IMR-90 (cell line): ENCODE data around the gene CHRM4. TPM values are rescaled to one million over a fixed set of nuclear protein-coding genes. Genes with fewer than 3 reads are reported as not detected.

Source experiments
- ATAC-seq: fragments of 200-7000 bp; cut with Tn5 transposase; 2 replicates; pipeline ENCODE4 v1.9.1; 2020; ENCODE audit warnings: low read depth, mild to moderate bottlenecking, moderate library complexity
- BruUV-seq: library from RNA; stranded (reverse); fragments of 400-500 nt; replicated peaks from 2 replicates; lab custom pipeline; 2021; lab: Mats Ljungman, UMichigan
- CTCF ChIA-PET: fragments of 300-600 bp; formaldehyde crosslinking; extraction: SDS; loops from one replicate; lab custom pipeline; 2021; ENCODE audit warnings: antibody characterized with exemption; lab: Yijun Ruan, JAX
- POLR2A ChIA-PET: fragments of 300-600 bp; sonication (Branson Sonifier 250); formaldehyde crosslinking; loops from one replicate; lab custom pipeline; 2022; ENCODE audit warnings: antibody characterized with exemption; ENCODE audit not compliant: unreplicated experiment; lab: Charles Lee
- DNase-seq: peaks from one replicate; pipeline ENCODE4 v3.0.0; 2013
- H2AFZ ChIP-seq: replicated peaks from 2 replicates; pipeline ENCODE3; 2013; ENCODE audit warnings: low read length, mild to moderate bottlenecking; ENCODE audit not compliant: poor library complexity
- H2AK5ac ChIP-seq: 2 replicates; pipeline ENCODE4 v1.6.1; 2013; ENCODE audit warnings: low read depth, low read length, inconsistent platforms
- H2AK9ac ChIP-seq: replicated peaks from 2 replicates; pipeline ENCODE3; 2013; ENCODE audit warnings: mild to moderate bottlenecking, low read depth, low read length, moderate library complexity; ENCODE audit not compliant: poor library complexity
- H2BK120ac ChIP-seq: 2 replicates; pipeline ENCODE4 v1.6.1; 2013; ENCODE audit warnings: low read depth, low read length, inconsistent platforms
- H2BK15ac ChIP-seq: 3 replicates; pipeline ENCODE4 v1.6.1; 2013; ENCODE audit warnings: low read depth, low read length, inconsistent platforms
- H2BK20ac ChIP-seq: 2 replicates; pipeline ENCODE4 v1.6.1; 2013; ENCODE audit warnings: low read depth, mild to moderate bottlenecking, inconsistent platforms, low read length, moderate library complexity
- H2BK5ac ChIP-seq: 2 replicates; pipeline ENCODE4 v1.6.1; 2013; ENCODE audit warnings: mild to moderate bottlenecking, low read depth, low read length, inconsistent platforms; ENCODE audit not compliant: poor library complexity, severe bottlenecking
- H3K14ac ChIP-seq: replicated peaks from 2 replicates; pipeline ENCODE4 v1.6.1; 2013; ENCODE audit warnings: low read depth, low read length, inconsistent platforms
- H3K18ac ChIP-seq: 2 replicates; pipeline ENCODE4 v1.6.1; 2013; ENCODE audit warnings: low read depth, low read length, control low read depth
- H3K23ac ChIP-seq: 2 replicates; pipeline ENCODE4 v1.6.1; 2013; ENCODE audit warnings: low read depth, low read length, inconsistent platforms
- H3K27ac ChIP-seq: 2 replicates; pipeline ENCODE4 v1.5.1; 2013; ENCODE audit warnings: mild to moderate bottlenecking, control low read depth, low read length; ENCODE audit not compliant: insufficient read depth
- H3K27me3 ChIP-seq: 2 replicates; pipeline ENCODE4 v1.6.1; 2013; ENCODE audit warnings: low read length; ENCODE audit not compliant: control insufficient read depth, insufficient read depth
- H3K36me3 ChIP-seq: 2 replicates; pipeline ENCODE4 v1.6.1; 2013; ENCODE audit warnings: low read length, mixed read lengths; ENCODE audit not compliant: control insufficient read depth, insufficient read depth
- H3K4ac ChIP-seq: 2 replicates; pipeline ENCODE4 v1.6.1; 2013; ENCODE audit warnings: low read depth, low read length, inconsistent platforms
- H3K4me1 ChIP-seq: 2 replicates; pipeline ENCODE4 v1.6.1; 2013; ENCODE audit warnings: low read length, mixed read lengths; ENCODE audit not compliant: control insufficient read depth, insufficient read depth
- H3K4me2 ChIP-seq: 2 replicates; pipeline ENCODE4 v1.6.1; 2013; ENCODE audit warnings: low read depth, mild to moderate bottlenecking, control low read depth, low read length, moderate library complexity
- H3K4me3 ChIP-seq: 2 replicates; pipeline ENCODE4 v1.5.1; 2013; ENCODE audit warnings: low read depth, mild to moderate bottlenecking, control low read depth, low read length, moderate library complexity; ENCODE audit not compliant: insufficient read depth
- H3K56ac ChIP-seq: 2 replicates; pipeline ENCODE4 v1.6.1; 2013; ENCODE audit warnings: low read length, inconsistent platforms; ENCODE audit not compliant: insufficient read depth; ENCODE audit errors: extremely low read depth
- H3K79me1 ChIP-seq, 2 experiments: 2 replicates each; pipeline ENCODE4 v1.6.1; 2013; ENCODE audit warnings: low read length in 2 of 2, inconsistent platforms in 1 of 2, low read depth in 1 of 2
- H3K9ac ChIP-seq: 2 replicates; pipeline ENCODE4 v1.6.1; 2013; ENCODE audit warnings: low read depth, low read length, control low read depth
- H3K9me1 ChIP-seq: 2 replicates; pipeline ENCODE4 v1.6.1; 2013; ENCODE audit warnings: low read length, inconsistent platforms; ENCODE audit not compliant: insufficient read depth
- H3K9me3 ChIP-seq: 2 replicates; pipeline ENCODE4 v1.6.1; 2013; ENCODE audit warnings: low read length; ENCODE audit not compliant: control insufficient read depth, insufficient read depth
- H4K20me1 ChIP-seq: 2 replicates; pipeline ENCODE4 v1.6.1; 2013; ENCODE audit warnings: low read length, inconsistent platforms; ENCODE audit not compliant: insufficient read depth
- H4K5ac ChIP-seq: 2 replicates; pipeline ENCODE4 v1.6.1; 2013; ENCODE audit warnings: mild to moderate bottlenecking, low read depth, low read length, control low read depth
- H4K8ac ChIP-seq, 2 experiments: 2 replicates each; pipeline ENCODE4 v1.6.1; 2013; ENCODE audit warnings: low read depth in 2 of 2, low read length in 2 of 2, control low read depth in 1 of 2, inconsistent platforms in 1 of 2
- H4K91ac ChIP-seq: 2 replicates; pipeline ENCODE4 v1.6.1; 2013; ENCODE audit warnings: low read depth, low read length, inconsistent platforms; ENCODE audit not compliant: insufficient read depth
- BHLHE40 ChIP-seq: fragments of 150-350 bp; IDR thresholded peaks from 2 replicates; pipeline ENCODE4 v1.6.1; 2016; ENCODE audit warnings: mild to moderate bottlenecking, low read depth, low read length
- CHD1 ChIP-seq: IDR thresholded peaks from 2 replicates; pipeline ENCODE4 v1.6.1; 2012; ENCODE audit warnings: low read depth, low read length, improper control_type of control experiment
- CTCF ChIP-seq: conservative IDR thresholded peaks from 2 replicates; pipeline ENCODE4 v1.5.1; 2012; ENCODE audit warnings: mild to moderate bottlenecking, low read depth, low read length, improper control_type of control experiment
- ELK1 ChIP-seq: fragments of 150-350 bp; IDR thresholded peaks from 2 replicates; pipeline ENCODE4 v1.6.1; 2016; ENCODE audit warnings: low read depth, mild to moderate bottlenecking, low read length, moderate library complexity, borderline replicate concordance
- FOS ChIP-seq: fragments of 150-350 bp; IDR thresholded peaks from 2 replicates; pipeline ENCODE4 v1.6.1; 2016; ENCODE audit warnings: low read depth, low read length
- MXI1 ChIP-seq: IDR thresholded peaks from 2 replicates; pipeline ENCODE4 v1.6.1; 2012; ENCODE audit warnings: low read depth, mild to moderate bottlenecking, low read length, moderate library complexity, borderline replicate concordance
- SMC3 ChIP-seq: fragments of 150-350 bp; IDR thresholded peaks from 2 replicates; pipeline ENCODE4 v1.6.1; 2016; ENCODE audit warnings: low read depth, mild to moderate bottlenecking, antibody characterized with exemption, low read length, moderate library complexity
- WGBS, 2 experiments: methylation state at CpG; one replicate each; pipeline versions ENCODE4 v1.1.5 to v1.1.7; 2013; ENCODE audit warnings: missing lambda C conversion rate in 2 of 2; ENCODE audit not compliant: insufficient read length in 1 of 2; ENCODE audit errors: extremely low coverage in 2 of 2; 5-methylcytosine and 5-hydroxymethylcytosine counted together
- dilution Hi-C: fragments of 300-500 bp; cut with HindIII; formaldehyde crosslinking; loops from one replicate; pipeline ENCODE4 v1.14.3; 2018; ENCODE audit warnings: low sequenced_read_pairs; ENCODE audit not compliant: unreplicated experiment
- in situ Hi-C: fragments of 300-500 bp; cut with MboI; formaldehyde crosslinking; loops from 3 replicates; pipeline ENCODE4 v1.14.3; 2019; ENCODE audit warnings: low sequenced_read_pairs, inconsistent platforms, mixed read lengths
- intact Hi-C: fragments of 100-400 bp; cut with micrococcal nuclease; formaldehyde crosslinking; loops from 2 replicates; pipeline ENCODE4 v1.10.0; 2022
- polyA plus RNA-seq, 3 experiments: library from polyadenylated mRNA; depleted of rRNA; stranded (reverse); fragments of >200 nt; gene quantifications; 2 replicates each; pipeline ENCODE4 v1.2.3, GENCODE V29; 2012; ENCODE audit warnings: low replicate concordance in 1 of 3
- total RNA-seq: library from RNA; depleted of rRNA; stranded (reverse); fragments of >200 nt; gene quantifications from 2 replicates; pipeline ENCODE4 v1.2.3, GENCODE V29; 2012

CHRM4 gene
- total and polyA plus RNA-seq, 2 of the 4 experiments (the other 2 are of a cell fraction) = 0.09 to 0.18 TPM

- in situ Hi-C loops = no loop called here
- CTCF ChIA-PET = no interaction called here
- ATAC-seq = no peak
Observed at GRCh38 chr11:46414879-46415278, 23.3 kb upstream of the CHRM4 start.

More at GRCh38 chr11:46414879-46415278, 23.3 kb upstream of the CHRM4 start:
- H3K9me1 ChIP-seq = peaks cover 17% of the 10 kb centered on the region
- no peaks in the 10 kb centered on the region for H3K27me3 ChIP-seq
- H2AK9ac ChIP-seq = peak overlapping the region; percentile 7
- no peak overlapping the region for H3K18ac ChIP-seq
- H3K4me3 ChIP-seq = no peak overlapping the region
- H2BK15ac ChIP-seq = no peak overlapping the region
- dilution Hi-C loops = no loop called here
- no peak overlapping the region for H2AK5ac ChIP-seq
- no peak overlapping the region for H3K27ac ChIP-seq
- H3K4ac ChIP-seq = no peak overlapping the region
- H3K9me3 ChIP-seq = no peaks in the 10 kb centered on the region
- H3K4me1 ChIP-seq = no peaks in the 10 kb centered on the region
- no peak overlapping the region for H3K14ac ChIP-seq
- no peak overlapping the region for H2AFZ ChIP-seq
- no peak overlapping the region for H2BK20ac ChIP-seq
- H4K91ac ChIP-seq = no peak overlapping the region
- intact Hi-C loops = no loop called here
- BruUV-seq = no TSS peak
- no peak overlapping the region for H2BK120ac ChIP-seq
- peaks cover 26% of the 10 kb centered on the region for H3K36me3 ChIP-seq
- H4K5ac ChIP-seq = no peak overlapping the region
- H2BK5ac ChIP-seq = no peak overlapping the region
- H4K8ac ChIP-seq = no peak overlapping the region
- H3K9ac ChIP-seq = no peak overlapping the region
- POLR2A ChIA-PET = no interaction called here
- no peak overlapping the region for H3K56ac ChIP-seq
- H3K4me2 ChIP-seq = no peak overlapping the region
- H3K79me1 ChIP-seq = peaks cover 0 to 6% of the 10 kb centered on the region in 2 experiments; a peak in 2 of 4 replicates
- H3K23ac ChIP-seq = no peak overlapping the region
- 100% methylated on average over 1 of the region's 3 CpGs; no CpG with 5 or more reads in 1 of the 2 experiments for WGBS, 2 experiments
- no peak for DNase-seq
- no peaks in the 10 kb centered on the region for H4K20me1 ChIP-seq
- TF ChIP-seq FOS (no peak), MXI1 (no peak), BHLHE40 (no peak), CHD1 (no peak), CTCF (no peak), SMC3 (no peak), ELK1 (no peak)
